ENCODE data around the gene ZEB2. TPM values are rescaled to one million over a fixed set of nuclear protein-coding genes. Genes with fewer than 3 reads are reported as not detected.

Gene ZEB2
- polyA plus RNA-seq, 2 of the 4 experiments (the other 2 are of a cell fraction), result 4.2 to 7.0 TPM

- ChIA-PET CTCF (no interaction called here), POLR2A (no interaction called here)
- FAIRE-seq (no peak), ATAC-seq (no peak), DNase-seq (ENCODE audit: low read depth in 1 of 2, low spot score in 1 of 2) (no peak)
- H3K4me3 ChIP-seq, result no peak overlapping the region
- H3K9me3 ChIP-seq, result no peaks in the 10 kb centered on the region
- H3K4me2 ChIP-seq, result no peak overlapping the region
- 91% methylated on average over 15 of the region's 15 CpGs for WGBS (ENCODE audit: missing lambda C conversion rate)
- no peak overlapping the region for H3K27ac ChIP-seq
- no peaks in the 10 kb centered on the region for H3K4me1 ChIP-seq
- TF ChIP-seq CBX8 (IDR thresholded peaks at IDR 0.05) (no peak), GATA3 (IDR thresholded peaks at IDR 0.05; ENCODE audit: borderline replicate concordance) (no peak), HEYL (CRISPR knock-in tag; IDR thresholded peaks at IDR 0.05) (no peak), HDAC2 (IDR thresholded peaks at IDR 0.05) (no peak), RAD21 (conservative IDR thresholded peaks at IDR 0.05 in 1 of 2, IDR thresholded peaks at IDR 0.05 in 1 of 2) (no peak), EHMT2 (IDR thresholded peaks at IDR 0.05; ENCODE audit: low read depth) (no peak), HOXB13 (CRISPR knock-in tag; IDR thresholded peaks at IDR 0.05; ENCODE audit: low read depth) (no peak), USF2 (IDR thresholded peaks at IDR 0.05) (no peak), ZSCAN20 (CRISPR knock-in tag; IDR thresholded peaks at IDR 0.05) (no peak)
- TF ChIP-seq, protein P1, sequence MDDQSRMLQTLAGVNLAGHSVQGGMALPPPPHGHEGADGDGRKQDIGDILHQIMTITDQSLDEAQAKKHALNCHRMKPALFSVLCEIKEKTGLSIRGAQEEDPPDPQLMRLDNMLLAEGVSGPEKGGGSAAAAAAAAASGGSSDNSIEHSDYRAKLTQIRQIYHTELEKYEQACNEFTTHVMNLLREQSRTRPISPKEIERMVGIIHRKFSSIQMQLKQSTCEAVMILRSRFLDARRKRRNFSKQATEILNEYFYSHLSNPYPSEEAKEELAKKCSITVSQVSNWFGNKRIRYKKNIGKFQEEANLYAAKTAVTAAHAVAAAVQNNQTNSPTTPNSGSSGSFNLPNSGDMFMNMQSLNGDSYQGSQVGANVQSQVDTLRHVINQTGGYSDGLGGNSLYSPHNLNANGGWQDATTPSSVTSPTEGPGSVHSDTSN (IDR thresholded peaks at IDR 0.05), result no peak
- TF ChIP-seq, protein P2, sequence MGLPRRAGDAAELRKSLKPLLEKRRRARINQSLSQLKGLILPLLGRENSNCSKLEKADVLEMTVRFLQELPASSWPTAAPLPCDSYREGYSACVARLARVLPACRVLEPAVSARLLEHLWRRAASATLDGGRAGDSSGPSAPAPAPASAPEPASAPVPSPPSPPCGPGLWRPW (IDR thresholded peaks at IDR 0.05), result no peak
Observed at GRCh38 chr2:144490857-144491256, 29.1 kb downstream of the ZEB2 start.

DNA sequence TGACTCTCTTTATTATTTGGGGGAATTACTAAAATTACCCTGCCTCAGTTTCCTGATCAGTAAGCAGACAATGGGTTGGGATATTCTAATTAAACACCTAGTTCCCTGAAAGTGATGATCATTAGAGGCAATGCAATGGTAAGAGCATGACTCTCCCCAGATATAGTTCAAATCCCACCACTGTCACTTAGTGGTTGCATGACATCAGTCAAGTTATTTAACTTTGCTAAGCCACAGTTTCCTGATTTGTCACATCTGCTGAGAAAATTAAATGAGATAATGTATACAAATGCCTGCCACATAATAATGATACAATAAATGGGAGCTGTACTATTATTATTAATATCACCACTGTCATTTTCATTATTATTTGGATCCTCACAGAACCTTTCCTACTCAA is 29.9 kb downstream of the ZEB2 start:
- ATAC-seq (no peak), FAIRE-seq (no peak), DNase-seq (ENCODE audit: low read depth in 1 of 2, low spot score in 1 of 2) (no peak)
- Histone ChIP-seq H3K4me1 (no peaks in the 10 kb centered on the region), H3K4me2 (no peak overlapping the region), H3K27ac (no peak overlapping the region), H3K4me3 (no peak overlapping the region), H3K9me3 (no peaks in the 10 kb centered on the region)
- CTCF ChIA-PET, result no interaction called here
- POLR2A ChIA-PET, result no interaction called here
- TF ChIP-seq, protein P3, sequence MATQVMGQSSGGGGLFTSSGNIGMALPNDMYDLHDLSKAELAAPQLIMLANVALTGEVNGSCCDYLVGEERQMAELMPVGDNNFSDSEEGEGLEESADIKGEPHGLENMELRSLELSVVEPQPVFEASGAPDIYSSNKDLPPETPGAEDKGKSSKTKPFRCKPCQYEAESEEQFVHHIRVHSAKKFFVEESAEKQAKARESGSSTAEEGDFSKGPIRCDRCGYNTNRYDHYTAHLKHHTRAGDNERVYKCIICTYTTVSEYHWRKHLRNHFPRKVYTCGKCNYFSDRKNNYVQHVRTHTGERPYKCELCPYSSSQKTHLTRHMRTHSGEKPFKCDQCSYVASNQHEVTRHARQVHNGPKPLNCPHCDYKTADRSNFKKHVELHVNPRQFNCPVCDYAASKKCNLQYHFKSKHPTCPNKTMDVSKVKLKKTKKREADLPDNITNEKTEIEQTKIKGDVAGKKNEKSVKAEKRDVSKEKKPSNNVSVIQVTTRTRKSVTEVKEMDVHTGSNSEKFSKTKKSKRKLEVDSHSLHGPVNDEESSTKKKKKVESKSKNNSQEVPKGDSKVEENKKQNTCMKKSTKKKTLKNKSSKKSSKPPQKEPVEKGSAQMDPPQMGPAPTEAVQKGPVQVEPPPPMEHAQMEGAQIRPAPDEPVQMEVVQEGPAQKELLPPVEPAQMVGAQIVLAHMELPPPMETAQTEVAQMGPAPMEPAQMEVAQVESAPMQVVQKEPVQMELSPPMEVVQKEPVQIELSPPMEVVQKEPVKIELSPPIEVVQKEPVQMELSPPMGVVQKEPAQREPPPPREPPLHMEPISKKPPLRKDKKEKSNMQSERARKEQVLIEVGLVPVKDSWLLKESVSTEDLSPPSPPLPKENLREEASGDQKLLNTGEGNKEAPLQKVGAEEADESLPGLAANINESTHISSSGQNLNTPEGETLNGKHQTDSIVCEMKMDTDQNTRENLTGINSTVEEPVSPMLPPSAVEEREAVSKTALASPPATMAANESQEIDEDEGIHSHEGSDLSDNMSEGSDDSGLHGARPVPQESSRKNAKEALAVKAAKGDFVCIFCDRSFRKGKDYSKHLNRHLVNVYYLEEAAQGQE (IDR thresholded peaks at IDR 0.05), result no peak
- no peak for TF ChIP-seq CEBPB (IDR thresholded peaks at IDR 0.05)
- no peak for TF ChIP-seq FOSL2 (IDR thresholded peaks at IDR 0.05)
- no peak for TF ChIP-seq FOSL2 (CRISPR knock-in tag; IDR thresholded peaks at IDR 0.05)
- TF ChIP-seq SREBF2 (IDR thresholded peaks at IDR 0.05), result no peak
- no peak for TF ChIP-seq MAZ (IDR thresholded peaks at IDR 0.05; ENCODE audit: borderline replicate concordance, low read depth, low read length)
- TF ChIP-seq HOXB13 (CRISPR knock-in tag; IDR thresholded peaks at IDR 0.05; ENCODE audit: low read depth), result no peak
- TF ChIP-seq MAFK (IDR thresholded peaks at IDR 0.05; ENCODE audit: partially characterized antibody), result no peak
- TF ChIP-seq HOXB5 (CRISPR knock-in tag; IDR thresholded peaks at IDR 0.05), result no peak
- TF ChIP-seq FOXS1 (CRISPR knock-in tag; IDR thresholded peaks at IDR 0.05), result no peak
